NCI-H187 (cell line): ENCODE results near the gene LTBP3.

ENCODE experiments used
- DNase-seq, 2 experiments: peaks; one replicate each; lab custom pipeline; 2025; lab: John Stamatoyannopoulos, UW

Gene LTBP3

GRCh38 chr11:65496304-65497140 lies 61.6 kb downstream of the LTBP3 start:
- peak in 1 of 2 experiments; percentile 42 for DNase-seq

DNA sequence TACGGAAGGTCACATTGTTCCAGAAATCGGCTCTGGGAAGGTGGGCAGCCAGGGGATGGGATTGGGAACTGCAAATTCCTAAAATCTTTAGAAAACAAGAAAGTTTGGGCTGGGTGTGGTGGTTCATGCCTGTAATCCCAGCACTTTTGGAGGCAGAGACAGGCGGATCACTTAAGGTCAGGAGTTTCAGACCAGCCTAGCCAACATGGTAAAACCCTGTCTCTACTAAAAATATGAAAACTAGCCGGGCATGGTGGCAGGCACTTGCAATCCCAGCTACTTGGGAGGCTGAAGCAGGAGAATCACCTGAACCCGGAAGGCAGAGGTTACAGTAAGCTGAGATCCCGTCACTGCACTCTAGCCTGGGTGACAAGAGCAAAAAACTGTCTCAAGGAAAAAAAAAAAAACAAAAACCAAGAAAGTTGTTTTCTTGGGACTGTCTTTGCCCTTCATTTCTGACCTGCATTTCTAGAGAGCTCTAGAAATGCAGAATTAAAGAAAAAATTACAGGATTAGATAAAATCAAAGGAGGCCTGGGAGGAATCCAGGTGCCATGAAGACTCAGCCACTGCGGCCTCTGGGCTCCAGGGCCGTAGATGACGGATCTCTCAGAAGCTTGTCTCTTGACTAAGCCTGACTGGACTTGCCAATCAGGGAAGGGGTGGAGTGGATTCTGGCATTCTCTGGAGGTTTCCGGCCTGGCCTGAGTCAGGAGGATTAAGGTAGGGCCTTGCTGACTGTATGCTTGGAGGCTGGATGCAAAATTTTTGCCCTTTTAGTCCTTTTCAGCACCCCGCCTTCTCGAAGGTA lies 64.6 kb downstream of the LTBP3 start:
- peak; percentile 45 to 48 for DNase-seq

DNA sequence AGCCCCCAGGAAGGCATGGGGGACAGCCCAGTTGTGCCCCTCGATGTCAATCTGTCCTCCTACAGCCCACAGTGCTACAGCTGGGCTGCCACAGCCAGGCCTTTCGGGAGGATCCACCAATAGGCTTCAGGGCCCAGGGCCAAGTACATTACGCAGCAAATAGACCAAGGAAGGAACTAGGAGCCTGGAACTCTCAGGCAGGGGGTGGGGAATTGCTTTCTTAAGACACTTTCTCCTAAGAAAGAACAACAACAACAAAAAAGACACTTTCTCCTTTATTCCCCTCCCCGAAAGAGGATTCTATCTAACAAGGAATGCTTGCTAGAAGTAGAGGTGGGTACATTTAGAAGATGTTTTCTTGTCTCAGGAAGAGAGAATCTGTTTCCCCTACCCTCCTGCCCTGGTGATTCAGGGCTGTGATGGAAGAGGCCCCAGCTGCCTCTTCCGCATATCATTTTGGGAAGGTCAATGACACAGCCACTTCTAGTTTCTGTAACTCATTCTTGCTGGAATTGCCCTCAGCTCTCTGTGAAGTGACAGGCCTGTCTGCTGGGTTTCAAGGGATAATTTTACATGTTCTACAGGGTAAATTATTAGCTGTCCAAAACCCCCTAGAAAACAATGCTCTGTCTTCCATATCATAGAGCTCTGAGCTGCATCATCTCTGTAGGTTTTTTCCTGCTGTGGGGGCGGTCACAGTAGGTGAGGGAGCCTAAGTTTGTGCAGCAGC lies 65.4 kb downstream of the LTBP3 start:
- no peak for DNase-seq

- no peak for DNase-seq
Measured at GRCh38 chr11:65492387-65492636, 65.8 kb downstream of the LTBP3 start.

- DNase-seq, result peak; percentile 86 to 89
Measured at GRCh38 chr11:65491614-65492386, 66.4 kb downstream of the LTBP3 start.

GRCh38 chr11:65491163-65491465 lies 67.0 kb downstream of the LTBP3 start:
- DNase-seq, result no peak

DNA sequence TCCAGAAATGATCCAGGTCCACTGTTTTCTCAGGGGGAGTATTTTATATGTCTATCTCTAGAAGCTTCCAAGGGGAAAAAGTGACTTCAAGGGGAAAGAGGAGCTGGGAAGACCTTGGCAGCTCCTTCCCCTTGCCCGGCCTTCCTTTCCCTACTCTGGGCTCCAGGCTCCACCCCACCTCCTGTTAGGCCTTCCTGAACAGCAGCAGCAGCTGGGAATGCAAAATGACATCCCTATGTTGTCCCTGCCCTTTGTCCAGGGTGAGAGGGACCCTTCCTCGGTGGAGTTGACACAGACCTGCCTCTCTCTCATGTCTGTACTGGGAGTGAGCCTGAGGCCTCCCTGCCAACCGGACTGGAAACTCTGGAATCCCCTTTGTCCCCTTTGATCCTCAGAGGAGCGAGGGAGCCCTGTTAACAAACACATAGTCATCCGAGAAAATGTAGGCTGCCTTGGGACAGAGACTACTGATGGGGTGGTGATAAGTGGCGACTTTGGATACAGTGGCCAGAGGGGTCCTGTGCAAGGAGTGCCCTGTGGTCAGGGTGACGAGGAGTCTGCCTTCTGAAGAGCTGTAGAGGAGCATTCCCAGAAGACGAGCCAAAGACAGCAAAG lies 68.3 kb downstream of the LTBP3 start:
- DNase-seq, result no peak

DNA sequence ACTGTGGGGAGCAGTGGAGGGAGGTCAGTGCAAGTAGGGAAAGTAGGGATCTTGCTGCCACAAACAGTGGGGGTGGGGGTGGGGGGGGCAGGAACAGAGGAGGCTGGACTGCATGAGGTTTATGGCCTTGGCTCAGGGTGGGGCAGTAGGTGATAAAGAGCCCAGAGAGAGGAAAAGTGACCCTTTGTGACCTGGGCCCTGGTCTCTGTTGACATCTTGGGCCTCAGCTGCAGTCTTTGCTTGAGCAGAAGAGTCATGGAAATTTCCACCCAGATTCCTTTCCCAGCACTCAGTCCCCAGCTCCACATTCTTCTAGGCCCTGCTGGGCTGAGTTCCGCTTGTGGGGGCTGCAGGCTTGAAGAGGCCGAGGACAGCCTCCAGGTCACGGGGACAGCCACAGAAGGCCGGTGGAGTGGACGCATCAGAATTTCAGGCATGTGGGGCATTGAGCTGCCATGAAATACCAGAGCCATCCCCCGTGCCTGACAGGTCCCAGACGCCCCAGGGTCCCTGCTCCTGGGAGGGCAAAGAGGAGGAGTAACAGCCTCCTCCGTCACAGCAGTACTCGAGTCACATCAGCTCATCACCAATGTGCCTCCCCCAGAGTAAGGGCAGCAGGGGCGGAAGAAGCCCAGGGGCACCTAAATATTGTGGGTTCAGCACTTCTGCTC lies 69.0 kb downstream of the LTBP3 start:
- no peak for DNase-seq
